ENCODE measurements around the gene STARD7.

DNA sequence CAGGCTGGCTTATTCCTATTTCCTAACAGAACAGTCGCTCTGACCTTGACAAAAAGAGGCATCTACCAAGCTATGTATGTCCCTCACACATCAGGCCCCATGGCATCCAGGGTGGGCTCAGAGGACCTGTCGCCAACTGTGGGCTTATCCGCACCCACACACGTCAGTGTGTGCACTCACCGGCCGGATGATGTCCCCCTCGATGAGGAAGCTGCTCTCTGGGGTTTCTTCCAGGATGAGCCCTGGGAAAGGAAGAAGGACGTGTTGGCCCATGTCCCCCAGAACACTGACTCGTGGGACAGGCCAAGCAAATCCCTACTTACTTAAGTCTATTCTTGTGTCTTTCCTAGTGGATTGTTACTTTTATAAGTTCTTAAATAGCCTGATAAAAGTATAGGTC, 73.5 kb downstream of the STARD7 start:
- TF ChIP-seq POLR2AphosphoS5 (IDR thresholded peaks at IDR 0.05; ENCODE audit: borderline replicate concordance, low read depth, low read length) = no peak
- TF ChIP-seq FOXP2 (optimal IDR thresholded peaks at IDR 0.05; ENCODE audit: control extremely low read depth, extremely low read length, insufficient read depth) = no peak
- no peak for TF ChIP-seq EZH2 (IDR thresholded peaks at IDR 0.05)

Data from SK-N-MC (cell line).